Vagina (tissue), 2 donors: ENCODE measurements around the gene PRC1. TPM values are rescaled to one million over a fixed set of nuclear protein-coding genes. Genes with fewer than 3 reads are reported as not detected.

ENCODE experiments used
- DNase-seq, 2 donors: peaks; one replicate each; pipeline ENCODE4 v3.0.0-alpha.2; 2017; ENCODE audit errors: extremely low spot score in 2 of 2
- H3K27ac ChIP-seq: fragments of 200-600 bp; sonication (generic); one replicate; pipeline ENCODE4 v1.5.1; 2019
- H3K27me3 ChIP-seq: fragments of 200-600 bp; sonication (generic); one replicate; pipeline ENCODE4 v1.5.1; 2019
- H3K36me3 ChIP-seq, 2 donors: fragments of 200-600 bp; sonication (generic); one replicate each; pipeline ENCODE4 v1.5.1; 2017 to 2019
- H3K4me1 ChIP-seq: fragments of 200-600 bp; sonication (generic); one replicate; pipeline ENCODE4 v1.5.1; 2019
- H3K4me3 ChIP-seq, 2 donors: fragments of 200-600 bp; sonication (generic); 1 replicate in 1 of 2; 2 replicates in 1 of 2; pipeline ENCODE4 v1.5.1; 2016 to 2019
- H3K9me3 ChIP-seq: fragments of 200-600 bp; sonication (generic); one replicate; pipeline ENCODE4 v1.5.1; 2019
- POLR2A ChIP-seq, 2 donors: fragments of 450-650 bp; IDR thresholded peaks; one replicate each; pipeline ENCODE4 v1.6.1; 2017; ENCODE audit warnings: antibody characterized with exemption in 2 of 2, mild to moderate bottlenecking in 2 of 2, moderate library complexity in 2 of 2
- POLR2AphosphoS5 ChIP-seq, 2 donors: sonication (generic); formaldehyde crosslinking; IDR thresholded peaks; one replicate each; pipeline ENCODE4 v1.9.0; 2017; ENCODE audit warnings: antibody characterized with exemption in 2 of 2, mild to moderate bottlenecking in 2 of 2, low read depth in 1 of 2; ENCODE audit not compliant: insufficient read depth in 1 of 2
- intact Hi-C: fragments of 100-400 bp; cut with DNase I; formaldehyde crosslinking; loops from one replicate; pipeline ENCODE4 v1.15.1; 2023
- total RNA-seq: library from RNA; depleted of rRNA; stranded (reverse); fragments of >200 nt; gene quantifications from one replicate; pipeline ENCODE4 v1.2.3, GENCODE V29; 2016
- TF ChIP-seq, protein P1 (sequence below), 3 experiments: fragments of 450-650 bp in 2 of 3; fragments of 200-600 bp in 1 of 3; sonication (generic) in 1 of 3; IDR thresholded peaks; one replicate each; pipeline ENCODE4 v1.5.1; 2017 to 2019; ENCODE audit warnings: antibody characterized with exemption in 3 of 3, mild to moderate bottlenecking in 2 of 3, moderate library complexity in 2 of 3

PRC1 gene
- total RNA-seq, 1 donor from 2014 or later: 29.7 TPM

GRCh38 chr15:90990446-90990845 lies 3.9 kb downstream of the PRC1 start:
- H3K27ac ChIP-seq: no peak overlapping the region
- DNase-seq: no peak
- no peaks in the 10 kb centered on the region for H3K36me3 ChIP-seq
- no peaks in the 10 kb centered on the region for H3K27me3 ChIP-seq
- H3K4me3 ChIP-seq: no peak overlapping the region
- H3K4me1 ChIP-seq: peaks cover 14% of the 10 kb centered on the region
- intact Hi-C loops: no loop called here
- TF ChIP-seq, protein P1, sequence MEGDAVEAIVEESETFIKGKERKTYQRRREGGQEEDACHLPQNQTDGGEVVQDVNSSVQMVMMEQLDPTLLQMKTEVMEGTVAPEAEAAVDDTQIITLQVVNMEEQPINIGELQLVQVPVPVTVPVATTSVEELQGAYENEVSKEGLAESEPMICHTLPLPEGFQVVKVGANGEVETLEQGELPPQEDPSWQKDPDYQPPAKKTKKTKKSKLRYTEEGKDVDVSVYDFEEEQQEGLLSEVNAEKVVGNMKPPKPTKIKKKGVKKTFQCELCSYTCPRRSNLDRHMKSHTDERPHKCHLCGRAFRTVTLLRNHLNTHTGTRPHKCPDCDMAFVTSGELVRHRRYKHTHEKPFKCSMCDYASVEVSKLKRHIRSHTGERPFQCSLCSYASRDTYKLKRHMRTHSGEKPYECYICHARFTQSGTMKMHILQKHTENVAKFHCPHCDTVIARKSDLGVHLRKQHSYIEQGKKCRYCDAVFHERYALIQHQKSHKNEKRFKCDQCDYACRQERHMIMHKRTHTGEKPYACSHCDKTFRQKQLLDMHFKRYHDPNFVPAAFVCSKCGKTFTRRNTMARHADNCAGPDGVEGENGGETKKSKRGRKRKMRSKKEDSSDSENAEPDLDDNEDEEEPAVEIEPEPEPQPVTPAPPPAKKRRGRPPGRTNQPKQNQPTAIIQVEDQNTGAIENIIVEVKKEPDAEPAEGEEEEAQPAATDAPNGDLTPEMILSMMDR (IDR thresholded peaks at IDR 0.05): no peak
- no peak for TF ChIP-seq POLR2AphosphoS5 (IDR thresholded peaks at IDR 0.05; ENCODE audit: insufficient read depth in 1 of 2, low read depth in 1 of 2)
- no peak for TF ChIP-seq POLR2A (IDR thresholded peaks at IDR 0.05)
- H3K9me3 ChIP-seq: no peaks in the 10 kb centered on the region

- intact Hi-C loops: no loop called here
- no peaks in the 10 kb centered on the region for H3K9me3 ChIP-seq
- H3K4me3 ChIP-seq: no peak overlapping the region
- H3K36me3 ChIP-seq: no peaks in the 10 kb centered on the region
- peaks cover 9% of the 10 kb centered on the region for H3K4me1 ChIP-seq
- DNase-seq: no peak
- no peak overlapping the region for H3K27ac ChIP-seq
- TF ChIP-seq, protein P1 (IDR thresholded peaks at IDR 0.05): no peak
- no peaks in the 10 kb centered on the region for H3K27me3 ChIP-seq
Observed at GRCh38 chr15:90989040-90989768, 5.1 kb downstream of the PRC1 start.

DNA sequence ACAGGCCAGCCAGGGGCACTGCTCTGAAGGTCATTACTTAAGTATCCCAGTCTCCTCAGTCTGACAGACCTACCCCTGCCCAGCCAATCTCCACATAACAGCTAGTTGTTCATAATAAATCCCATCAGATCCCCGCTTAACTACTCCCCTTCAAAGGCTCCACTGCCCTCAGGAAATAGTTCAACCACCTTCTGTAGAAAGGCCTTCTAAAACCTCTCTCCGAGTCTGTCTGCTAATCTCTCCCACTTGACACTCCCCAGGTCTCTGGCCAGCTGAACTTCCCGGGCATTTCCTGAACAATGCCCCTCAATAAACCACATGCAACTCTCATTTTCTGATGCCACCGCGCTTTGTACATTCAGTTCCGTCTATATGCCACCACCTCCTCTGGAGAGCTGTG lies 6.0 kb downstream of the PRC1 start:
- Histone ChIP-seq H3K27ac (no peak overlapping the region), H3K4me1 (peaks cover 3% of the 10 kb centered on the region), H3K4me3 (no peak overlapping the region), H3K27me3 (no peaks in the 10 kb centered on the region), H3K36me3 (no peaks in the 10 kb centered on the region), H3K9me3 (no peaks in the 10 kb centered on the region)
- intact Hi-C loops: no loop called here
- TF ChIP-seq POLR2A (IDR thresholded peaks at IDR 0.05) (no peak), POLR2AphosphoS5 (IDR thresholded peaks at IDR 0.05; ENCODE audit: insufficient read depth in 1 of 2, low read depth in 1 of 2) (no peak)
- TF ChIP-seq, protein P1 (IDR thresholded peaks at IDR 0.05): no peak
- no peak for DNase-seq

GRCh38 chr15:90987561-90988141 lies 6.7 kb downstream of the PRC1 start:
- intact Hi-C loops: no loop called here
- no peaks in the 10 kb centered on the region for H3K27me3 ChIP-seq
- TF ChIP-seq, protein P1 (IDR thresholded peaks at IDR 0.05): no peak
- TF ChIP-seq POLR2A (IDR thresholded peaks at IDR 0.05) (no peak), POLR2AphosphoS5 (IDR thresholded peaks at IDR 0.05; ENCODE audit: insufficient read depth in 1 of 2, low read depth in 1 of 2) (no peak)
- H3K9me3 ChIP-seq: no peaks in the 10 kb centered on the region
- DNase-seq: no peak
- H3K4me3 ChIP-seq: no peak overlapping the region
- no peak overlapping the region for H3K27ac ChIP-seq
- no peaks in the 10 kb centered on the region for H3K36me3 ChIP-seq
- no peaks in the 10 kb centered on the region for H3K4me1 ChIP-seq

DNA sequence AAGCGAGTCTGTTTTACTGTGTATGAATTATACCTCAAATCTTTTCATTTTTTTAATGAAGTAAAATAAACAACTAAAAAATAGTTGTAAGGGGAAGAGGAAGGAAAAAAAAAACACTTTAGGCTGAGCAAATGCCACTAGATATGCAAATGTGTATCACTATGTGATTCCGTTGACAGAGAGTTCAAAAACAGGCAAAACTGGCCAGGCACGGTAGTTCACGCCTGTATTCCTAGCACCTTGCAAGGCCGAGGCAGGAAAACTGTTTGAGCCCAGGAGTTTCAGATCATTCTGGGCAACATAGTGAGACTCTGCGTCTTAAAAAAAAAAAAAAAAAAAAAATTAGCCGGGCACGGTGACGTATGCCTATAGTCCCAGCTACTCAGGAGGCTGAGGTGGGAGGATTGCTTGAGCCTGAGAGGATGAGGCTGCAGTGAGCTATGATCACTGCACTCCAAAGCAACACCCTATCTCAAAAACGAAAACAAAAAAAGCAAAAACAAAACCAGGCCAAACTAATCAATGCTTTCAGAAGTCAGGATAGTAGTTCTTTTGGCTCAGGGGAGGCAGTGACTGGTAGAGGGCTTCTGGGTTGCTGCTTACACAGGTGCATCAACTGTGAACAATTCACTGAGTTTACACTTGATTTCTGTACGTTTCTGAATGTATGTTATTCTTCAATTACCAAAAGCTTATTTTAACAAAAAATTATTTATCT lies 7.4 kb downstream of the PRC1 start:
- Histone ChIP-seq H3K27me3 (no peaks in the 10 kb centered on the region), H3K4me3 (no peak overlapping the region), H3K27ac (no peak overlapping the region), H3K36me3 (no peaks in the 10 kb centered on the region), H3K4me1 (no peaks in the 10 kb centered on the region), H3K9me3 (no peaks in the 10 kb centered on the region)
- no peak for TF ChIP-seq POLR2AphosphoS5 (IDR thresholded peaks at IDR 0.05; ENCODE audit: insufficient read depth in 1 of 2, low read depth in 1 of 2)
- TF ChIP-seq, protein P1 (IDR thresholded peaks at IDR 0.05): no peak
- no peak for TF ChIP-seq POLR2A (IDR thresholded peaks at IDR 0.05)
- DNase-seq: no peak
- intact Hi-C loops: no loop called here
